HG02798 (cell line): ENCODE measurements around the gene OSMR.

Experiments
- ATAC-seq: cut with Tn5 transposase; IDR thresholded peaks from one replicate; pipeline ENCODE4 v1.9.1; 2021; ENCODE audit warnings: mild to moderate bottlenecking; ENCODE audit not compliant: unreplicated experiment, poor library complexity

The OSMR gene

DNA sequence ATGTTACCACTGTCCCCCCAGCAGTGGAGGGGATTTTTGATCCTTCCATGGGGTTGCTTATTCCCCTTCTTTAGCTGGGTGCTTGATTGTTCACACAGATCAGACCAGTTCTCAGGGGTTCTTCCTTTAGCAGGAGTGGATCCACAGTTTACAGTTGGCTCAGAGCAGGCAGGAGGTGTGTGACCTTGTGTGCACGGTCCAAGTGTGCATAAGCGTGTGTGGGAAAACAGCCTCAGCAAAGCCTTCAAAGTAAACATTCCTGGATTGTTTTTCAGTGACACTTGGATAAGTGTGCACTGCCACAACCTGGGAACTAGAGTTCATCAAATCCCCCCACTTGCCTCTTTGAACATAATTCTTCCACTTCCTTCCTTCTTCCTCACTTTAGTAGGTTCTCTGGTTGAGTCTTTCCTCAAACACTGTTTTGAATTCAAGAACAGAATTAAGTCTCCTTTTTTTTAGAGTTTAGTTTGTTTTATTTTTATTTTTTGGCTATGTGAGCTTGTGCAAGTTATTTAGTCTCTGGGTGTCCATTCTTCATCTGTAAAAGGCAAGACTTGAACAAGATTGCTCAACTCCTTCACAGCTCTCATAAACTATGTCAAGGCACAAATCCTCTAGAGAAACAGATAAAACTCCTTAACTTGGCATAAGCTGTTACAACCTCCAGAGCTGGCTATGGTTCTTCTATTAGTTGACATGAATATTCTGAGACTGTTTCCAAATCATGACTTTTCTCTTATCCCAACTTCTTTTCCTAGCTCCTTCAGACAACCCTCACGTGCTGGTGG lies 78.0 kb downstream of the OSMR start:
- ATAC-seq: no peak

DNA sequence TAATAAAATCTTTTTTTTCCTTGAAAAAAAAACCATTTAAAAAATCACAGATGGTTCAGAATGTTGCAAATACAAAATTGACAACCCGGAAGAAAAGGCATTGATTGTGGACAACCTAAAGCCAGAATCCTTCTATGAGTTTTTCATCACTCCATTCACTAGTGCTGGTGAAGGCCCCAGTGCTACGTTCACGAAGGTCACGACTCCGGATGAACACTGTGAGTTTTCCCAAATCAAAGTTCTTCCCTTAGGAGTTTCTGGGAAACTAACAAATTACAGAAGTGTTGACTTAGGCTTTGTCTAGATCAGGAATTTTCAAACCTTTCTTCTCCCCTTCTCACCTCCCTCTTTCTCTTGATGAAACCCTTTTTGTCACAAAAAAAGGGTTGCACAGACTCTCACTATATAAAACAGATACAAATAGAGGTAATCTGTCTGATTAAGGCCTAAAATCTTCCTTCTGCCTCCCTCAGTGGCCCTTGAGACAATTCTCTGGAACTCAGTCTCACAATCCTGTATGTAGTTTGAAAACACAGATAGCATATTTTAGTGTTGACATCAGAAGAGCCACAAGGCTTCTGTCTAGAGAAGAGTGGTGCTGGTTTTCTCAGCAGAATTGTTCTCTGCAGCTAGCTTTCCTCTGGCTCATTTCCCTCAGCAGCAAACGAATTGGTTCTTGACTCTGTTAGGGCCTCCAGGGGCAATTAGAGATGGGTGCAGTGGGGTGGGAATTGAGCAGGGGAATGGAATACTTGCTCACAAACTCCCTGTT lies 79.5 kb downstream of the OSMR start:
- ATAC-seq: no peak

GRCh38 chr5:38926121-38926520 lies 80.3 kb downstream of the OSMR start:
- ATAC-seq: no peak

DNA sequence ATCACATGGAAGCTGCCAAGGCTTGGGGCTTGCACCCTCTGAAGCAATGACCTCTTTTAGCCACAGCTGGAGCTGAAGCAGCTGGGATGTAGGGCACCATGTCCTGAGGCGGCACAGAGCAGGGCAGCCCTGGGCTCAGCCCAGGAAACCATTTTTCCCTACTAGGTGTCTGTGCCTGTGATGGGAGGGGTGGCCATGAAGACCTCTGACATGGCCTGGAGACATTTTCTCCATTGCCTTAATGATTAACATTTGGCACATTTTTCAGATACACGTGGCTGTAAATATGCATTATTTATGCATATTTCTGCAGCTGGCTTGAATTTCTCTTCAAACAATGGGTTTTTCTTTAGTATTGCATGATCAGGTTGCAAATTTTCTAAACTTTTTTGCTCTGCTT lies 81.7 kb downstream of the OSMR start:
- ATAC-seq: no peak

DNA sequence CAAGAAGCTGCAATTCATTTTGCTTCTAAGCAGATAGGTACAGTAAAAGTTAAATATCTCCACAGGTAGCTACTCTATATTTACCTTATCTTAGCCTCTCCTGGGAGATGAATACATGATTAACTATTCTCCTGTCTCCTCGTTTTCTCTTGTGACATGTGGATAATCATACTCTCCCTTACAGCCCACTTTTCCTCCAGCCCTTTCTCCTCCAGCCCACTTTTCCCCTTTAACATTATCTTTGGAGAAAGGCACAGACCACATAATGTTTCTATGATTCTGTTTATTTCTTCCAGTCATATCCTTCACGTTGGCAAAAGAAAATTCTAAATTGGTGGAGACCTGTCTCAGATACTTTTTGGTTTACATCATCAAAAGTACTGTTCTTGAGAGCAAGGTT lies 84.0 kb downstream of the OSMR start:
- ATAC-seq: no peak

DNA sequence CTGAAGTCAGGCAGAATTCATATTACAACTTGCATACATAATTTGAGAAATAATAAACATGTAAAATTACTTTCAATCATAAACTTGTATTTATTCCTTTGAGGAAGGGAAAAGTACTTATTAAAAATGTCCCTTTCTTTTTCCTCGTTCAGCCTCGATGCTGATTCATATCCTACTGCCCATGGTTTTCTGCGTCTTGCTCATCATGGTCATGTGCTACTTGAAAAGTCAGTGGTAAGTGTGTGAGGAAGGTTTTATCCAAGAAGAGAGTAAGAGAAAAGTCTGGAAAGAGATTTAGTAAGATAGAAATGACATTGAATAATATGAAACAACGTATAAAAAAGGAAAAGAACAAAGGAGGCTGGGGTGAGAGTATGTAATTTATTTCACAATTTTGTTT lies 85.9 kb downstream of the OSMR start:
- ATAC-seq: no peak

GRCh38 chr5:38932854-38933408 lies 87.1 kb downstream of the OSMR start:
- no peak for ATAC-seq

GRCh38 chr5:38935437-38935836 lies 89.6 kb downstream of the OSMR start:
- no peak for ATAC-seq

GRCh38 chr5:38936269-38936668 lies 90.5 kb downstream of the OSMR start:
- no peak for ATAC-seq

- ATAC-seq: no peak
Measured at GRCh38 chr5:38938424-38938823, 92.6 kb downstream of the OSMR start.

GRCh38 chr5:38938973-38939372 lies 93.2 kb downstream of the OSMR start:
- no peak for ATAC-seq

DNA sequence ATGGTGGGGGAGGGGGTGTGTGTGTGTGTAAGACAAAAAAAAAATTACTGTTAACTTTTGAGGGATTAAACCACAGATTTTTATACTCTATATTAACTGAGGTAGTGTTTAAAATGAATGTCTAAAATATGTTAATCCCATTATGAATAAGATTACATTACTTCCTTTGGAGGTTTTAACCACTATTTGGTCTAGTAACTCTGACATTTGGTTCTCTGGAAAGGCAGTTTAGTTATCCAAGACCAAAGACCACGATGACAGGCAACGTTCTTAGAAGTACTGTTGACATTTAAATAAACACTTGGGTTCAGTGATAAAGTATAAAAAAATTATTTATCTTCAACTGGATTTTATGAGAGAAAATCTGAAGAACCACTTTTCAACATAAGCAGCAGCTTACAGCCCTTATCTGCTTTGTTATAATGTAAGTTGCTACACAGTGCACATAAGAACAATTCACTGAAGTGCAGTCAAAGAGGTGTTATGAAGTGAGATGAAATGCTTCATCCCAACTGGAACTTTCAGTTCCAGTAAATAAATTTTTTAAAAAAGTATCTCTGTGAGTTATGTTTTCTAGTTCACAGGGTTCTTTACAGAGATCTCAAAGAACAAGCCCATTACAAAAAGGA lies 94.5 kb downstream of the OSMR start:
- ATAC-seq: no peak

- ATAC-seq: no peak
Measured at GRCh38 chr5:38941912-38942311, 96.1 kb downstream of the OSMR start.

DNA sequence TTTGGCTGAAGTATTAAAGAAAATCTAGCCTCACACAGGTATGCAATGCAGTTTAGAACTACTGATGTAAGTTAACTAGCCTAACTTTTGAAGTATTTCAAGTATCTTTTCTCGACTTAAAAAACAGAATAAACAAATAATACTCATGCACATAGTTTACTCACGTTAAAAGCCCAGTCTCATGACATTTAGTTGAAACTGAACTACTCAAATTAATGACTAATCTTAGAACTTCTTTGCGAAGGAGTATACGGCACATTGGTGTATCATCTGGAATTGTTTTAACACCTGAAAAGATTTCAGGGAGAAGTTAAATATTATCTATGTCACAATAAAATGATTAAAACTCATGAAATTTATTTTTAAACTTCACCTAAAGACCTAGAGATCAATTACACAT lies 98.5 kb downstream of the OSMR start:
- no peak for ATAC-seq

DNA sequence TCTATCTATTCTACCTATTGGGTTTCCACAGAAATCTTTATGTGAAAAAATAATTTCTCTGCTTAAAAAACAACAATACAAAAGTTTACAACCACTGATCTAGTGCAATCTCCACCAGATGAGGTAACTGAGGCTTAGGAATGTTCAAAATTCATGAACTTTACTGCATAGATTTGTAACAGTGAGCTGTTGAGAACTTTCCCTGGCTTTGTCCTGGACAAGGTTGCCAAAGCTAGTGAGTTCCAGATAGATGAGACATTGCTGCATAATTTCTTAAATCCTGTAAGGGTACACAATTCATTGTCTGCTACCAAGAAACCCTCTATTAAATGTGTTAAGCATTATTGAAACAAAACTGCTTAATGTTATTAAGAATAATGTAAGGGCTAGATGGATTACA lies 102.7 kb downstream of the OSMR start:
- ATAC-seq: no peak

DNA sequence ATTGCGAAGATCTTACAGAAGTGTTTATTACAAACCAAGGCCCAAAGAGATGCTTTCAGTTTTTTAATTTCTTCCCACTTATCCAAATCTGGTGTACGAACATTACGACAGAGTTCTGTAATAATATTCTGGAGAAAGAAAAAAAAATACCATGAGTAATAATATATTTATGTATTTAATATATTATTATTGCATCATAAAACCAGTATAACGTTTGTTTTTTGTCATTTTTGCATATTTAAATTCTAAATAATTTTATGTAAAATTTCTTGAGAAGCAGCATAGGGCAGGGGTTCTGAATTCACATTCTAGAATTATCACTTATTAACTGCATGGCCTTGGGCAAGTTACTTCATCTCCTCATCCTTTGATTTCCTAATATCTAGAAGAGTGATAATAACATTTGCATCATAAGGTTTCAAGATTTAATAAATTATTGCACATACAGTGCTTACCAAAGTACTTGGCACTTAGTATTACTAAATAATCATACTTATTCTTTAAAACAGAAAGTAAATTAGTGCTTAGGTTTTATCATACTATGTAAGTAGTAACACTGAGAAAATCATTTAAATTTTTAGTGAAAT lies 107.7 kb downstream of the OSMR start:
- ATAC-seq: no peak

- ATAC-seq: no peak
Measured at GRCh38 chr5:38961691-38962090, 115.9 kb downstream of the OSMR start.

DNA sequence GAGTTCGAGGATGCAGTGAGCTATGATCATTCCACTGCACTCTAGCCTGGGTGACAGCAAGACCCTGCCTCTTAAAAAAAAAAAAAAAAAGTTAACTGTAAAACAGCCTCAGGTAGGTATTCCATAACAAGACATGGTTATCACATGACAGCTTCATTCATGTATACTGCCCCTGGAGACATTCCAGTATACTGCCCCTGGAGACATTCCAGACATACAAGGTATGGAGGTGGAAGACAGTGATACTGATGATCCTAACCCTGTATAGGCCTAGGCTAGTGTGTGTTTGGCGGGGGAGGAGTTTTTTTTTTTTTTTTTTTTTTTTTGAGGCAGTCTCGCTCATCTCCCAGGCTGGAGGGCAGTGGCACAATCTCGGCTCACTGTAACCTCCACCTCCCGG lies 122.9 kb downstream of the OSMR start:
- ATAC-seq: no peak

DNA sequence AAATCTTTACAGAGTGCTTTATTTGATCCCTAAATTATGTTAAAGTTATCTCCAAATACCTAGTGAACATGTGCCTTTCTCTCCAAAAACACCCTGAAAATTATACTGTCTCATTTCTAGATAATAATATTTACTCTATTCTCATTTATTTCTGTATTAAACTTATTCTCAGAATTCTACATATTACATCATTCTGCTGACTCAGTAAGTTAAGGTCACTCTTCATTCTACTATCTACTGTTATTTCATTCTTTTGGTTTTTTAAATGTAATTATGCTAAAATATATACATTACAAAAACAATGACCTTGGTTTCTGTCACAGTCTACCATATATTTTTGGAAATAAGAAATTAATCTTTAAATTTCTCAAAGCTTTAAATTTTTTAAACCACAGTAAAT lies 132.2 kb downstream of the OSMR start:
- ATAC-seq: no peak

DNA sequence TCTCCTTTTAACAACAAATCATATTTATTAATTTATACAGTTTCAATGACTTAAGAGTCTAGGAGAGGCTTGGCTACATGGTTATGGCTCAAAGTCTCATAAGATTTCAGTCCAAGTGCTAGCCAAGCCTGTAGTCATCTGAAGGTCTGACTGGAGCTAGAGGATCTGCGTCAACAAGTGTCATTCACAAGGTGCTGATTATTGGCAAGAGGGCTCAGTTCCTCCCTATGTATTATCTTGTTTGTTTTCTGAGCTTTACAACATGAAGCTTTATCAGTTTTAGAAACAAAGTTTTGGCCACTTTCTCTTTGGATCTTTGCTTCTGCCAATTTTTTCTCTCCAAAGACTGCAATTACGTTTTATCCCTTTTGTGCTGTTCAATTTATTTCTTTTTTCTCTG lies 133.7 kb downstream of the OSMR start:
- no peak for ATAC-seq
